NCI-H526 (cell line): ENCODE data around the gene TFEC.
"Not testable (repeated sequence)": the region's sequence is repeated elsewhere in the genome, so short reads cannot be mapped to it uniquely, and the experiment has no call there.

ENCODE experiments used
- DNase-seq, 2 experiments: peaks; one replicate each; lab custom pipeline; 2025; lab: John Stamatoyannopoulos, UW

The TFEC gene

DNA sequence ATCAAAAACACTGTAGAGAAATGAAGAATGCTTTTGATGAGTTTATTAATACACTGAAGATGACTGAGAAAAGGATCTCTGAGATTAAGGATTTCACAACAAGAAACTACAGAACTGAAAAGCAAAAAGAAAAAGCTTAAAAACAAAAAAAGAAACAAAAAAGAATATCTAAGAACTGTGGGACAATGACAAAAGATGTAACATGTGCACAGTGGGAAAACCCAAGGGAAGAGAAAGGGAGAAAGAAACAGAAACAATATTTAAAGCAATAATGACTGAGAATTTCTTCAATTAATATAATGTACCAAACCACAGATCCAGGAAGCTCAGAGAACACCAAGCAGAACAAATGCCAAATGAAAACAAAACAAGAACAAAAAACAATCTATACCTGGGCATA lies 42.2 kb downstream of the TFEC start:
- DNase-seq: no peak

DNA sequence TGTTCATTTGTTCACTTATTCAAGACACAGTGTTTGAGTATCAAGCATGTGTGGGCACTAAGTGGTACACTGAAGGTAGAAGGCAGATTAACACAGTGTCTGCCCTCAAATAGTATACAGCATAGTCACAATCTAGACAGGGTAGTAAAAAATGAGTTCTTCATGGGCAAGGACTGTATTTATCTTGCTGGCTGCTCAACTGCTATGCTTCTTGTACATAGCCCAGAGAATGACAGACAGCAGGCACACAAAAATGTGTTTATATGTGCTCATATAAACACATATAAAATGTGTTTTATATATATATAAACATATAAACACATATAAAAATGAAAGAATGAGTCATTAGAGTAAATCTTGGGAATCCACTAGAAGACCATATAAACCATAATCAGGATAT lies 43.1 kb downstream of the TFEC start:
- no peak for DNase-seq

DNA sequence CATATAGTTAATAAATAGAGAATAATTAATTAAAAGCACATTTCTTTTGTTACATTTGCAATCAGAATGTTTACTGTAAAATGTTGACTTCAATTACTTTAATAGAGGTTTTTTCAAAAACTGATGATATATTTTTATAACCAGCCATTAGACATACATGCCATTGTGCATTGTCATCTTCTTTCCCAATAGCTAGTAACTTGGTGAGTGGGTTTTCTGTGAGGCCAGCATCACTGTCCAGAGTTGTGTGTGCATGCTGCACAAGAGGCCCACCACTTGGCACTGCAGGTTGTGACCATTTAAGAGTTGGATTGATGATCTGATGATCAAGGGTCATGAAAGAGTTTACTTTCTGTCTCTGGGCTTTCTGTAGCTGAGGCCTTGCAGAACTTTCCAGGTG lies 46.5 kb downstream of the TFEC start:
- DNase-seq: no peak

DNA sequence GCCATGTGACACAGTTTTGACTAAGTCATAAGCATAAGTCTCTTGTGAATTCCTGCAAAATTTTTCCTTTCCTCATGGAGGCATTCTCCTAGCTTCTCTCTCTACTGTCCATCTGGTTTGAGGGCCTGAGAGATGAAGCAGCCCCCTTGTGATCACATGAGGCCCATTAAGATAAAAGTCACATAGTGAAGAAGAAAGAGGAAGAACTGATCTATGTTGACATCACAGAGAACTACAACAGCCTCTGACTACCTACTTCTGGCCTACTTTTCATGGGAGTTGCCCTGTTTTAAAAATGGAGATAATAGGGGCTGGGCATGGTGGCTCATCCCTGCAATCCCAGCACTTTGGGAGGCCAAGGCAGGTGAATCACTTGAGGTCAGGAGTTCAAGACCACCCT lies 50.4 kb downstream of the TFEC start:
- DNase-seq: no peak

DNA sequence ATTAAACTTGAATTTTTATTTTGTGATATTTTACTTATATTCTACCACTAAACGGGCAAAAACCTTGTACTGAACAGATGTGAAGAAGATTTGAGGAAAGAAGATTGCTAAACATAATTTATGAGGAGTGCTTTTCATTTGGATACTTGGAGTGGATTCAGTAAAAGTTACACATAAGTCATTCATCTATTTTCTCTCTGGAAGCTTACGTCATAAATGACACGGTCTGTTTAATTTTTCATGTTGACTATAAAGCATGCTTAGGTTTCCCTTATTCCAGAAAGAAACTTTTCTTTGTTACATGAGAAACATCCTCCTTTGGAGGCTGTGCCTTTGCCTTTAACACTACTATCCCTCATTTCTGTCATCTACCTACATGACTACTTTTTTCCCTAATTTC lies 53.9 kb downstream of the TFEC start:
- DNase-seq: no peak

DNA sequence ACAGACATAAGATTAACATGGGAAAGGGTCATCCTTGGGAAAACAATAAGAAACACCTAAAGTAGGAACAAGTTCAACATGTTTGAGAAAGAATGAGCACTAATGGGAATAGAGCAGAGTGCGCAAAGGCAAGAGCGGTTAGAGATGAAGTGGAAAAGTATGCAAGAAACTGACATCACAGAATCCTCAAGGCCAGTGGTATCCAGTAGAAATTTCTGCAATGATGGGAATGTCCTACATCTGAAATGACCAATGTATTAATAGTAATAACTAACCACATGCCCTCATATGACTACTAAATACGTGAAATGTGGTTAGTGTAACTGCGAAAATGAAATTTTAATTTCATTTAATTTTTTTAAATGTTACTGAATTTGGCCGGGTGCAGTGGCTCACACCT lies 54.8 kb downstream of the TFEC start:
- DNase-seq: no peak

DNA sequence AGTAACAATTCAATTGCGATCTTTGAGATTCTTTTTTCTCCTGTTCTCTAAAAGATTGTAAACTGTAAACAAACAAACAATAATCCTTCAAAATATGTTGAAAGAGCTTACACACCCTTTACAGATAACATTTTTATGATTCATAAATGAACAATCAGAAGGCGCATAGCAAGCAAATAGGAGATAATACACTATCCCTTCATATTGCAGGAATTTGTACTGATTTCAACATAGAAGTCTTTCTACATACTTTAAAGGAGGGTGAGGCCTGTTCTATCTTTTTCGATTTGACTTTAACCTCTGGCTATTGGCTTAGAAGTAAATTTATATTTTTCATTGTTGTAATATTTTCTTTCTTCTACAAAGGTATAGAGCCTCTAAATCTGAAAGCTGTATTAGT lies 57.2 kb downstream of the TFEC start:
- DNase-seq: no peak

DNA sequence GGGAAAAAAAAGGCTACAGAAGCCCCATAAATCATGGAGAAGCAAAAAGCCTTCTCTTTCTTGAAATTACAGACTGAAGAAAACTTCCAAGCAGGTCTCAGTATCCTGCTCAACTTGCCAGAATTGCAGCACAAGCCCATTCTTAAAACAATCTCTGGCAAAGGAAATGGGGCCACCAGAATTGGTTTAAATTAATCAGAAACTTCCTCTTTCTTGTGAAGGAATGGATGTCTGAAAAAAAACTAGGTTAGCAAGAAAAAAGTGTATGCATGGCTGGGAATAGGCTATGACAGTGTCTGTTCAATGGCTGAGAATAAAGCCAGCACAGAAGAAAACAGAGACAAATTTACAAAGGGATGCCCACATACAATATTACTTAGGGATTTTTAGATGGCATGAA lies 59.1 kb downstream of the TFEC start:
- no peak for DNase-seq

DNA sequence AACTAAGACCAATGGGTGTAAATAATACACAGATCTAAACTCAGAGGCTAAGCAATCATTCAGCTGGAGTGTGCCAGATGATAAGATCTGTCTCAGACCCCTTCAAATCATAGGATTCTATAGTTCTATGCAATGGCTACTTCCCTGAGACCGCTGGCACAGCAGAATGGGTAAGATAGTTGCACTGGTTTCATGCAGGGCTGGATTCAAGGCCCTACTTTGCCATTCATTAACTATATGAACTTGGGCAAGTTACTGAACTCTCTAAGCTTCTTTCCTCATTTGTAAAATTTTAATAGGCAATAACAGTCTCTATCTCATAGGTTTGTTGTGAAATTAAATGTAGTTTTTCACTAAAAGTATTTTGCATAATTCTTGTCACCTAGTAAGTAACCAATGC lies 62.0 kb downstream of the TFEC start:
- no peak for DNase-seq

DNA sequence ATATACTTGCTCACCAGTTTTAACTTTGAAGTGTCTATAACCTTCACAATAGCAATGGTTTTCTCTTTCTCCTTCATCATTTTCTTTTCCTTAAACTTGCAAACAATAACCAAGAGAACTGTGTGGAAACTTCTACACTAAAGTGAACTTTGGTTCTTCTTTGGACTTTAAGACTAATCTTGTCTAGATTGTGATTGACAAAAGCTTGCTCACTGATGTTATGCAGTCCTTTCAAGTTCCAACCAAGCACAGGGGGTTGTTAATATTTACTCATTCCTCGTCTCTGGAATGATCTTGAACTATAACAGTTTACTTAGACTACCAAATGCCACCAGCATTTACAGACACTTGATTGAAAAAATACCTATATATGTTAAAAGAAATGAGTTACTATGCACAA lies 62.4 kb downstream of the TFEC start:
- no peak for DNase-seq

DNA sequence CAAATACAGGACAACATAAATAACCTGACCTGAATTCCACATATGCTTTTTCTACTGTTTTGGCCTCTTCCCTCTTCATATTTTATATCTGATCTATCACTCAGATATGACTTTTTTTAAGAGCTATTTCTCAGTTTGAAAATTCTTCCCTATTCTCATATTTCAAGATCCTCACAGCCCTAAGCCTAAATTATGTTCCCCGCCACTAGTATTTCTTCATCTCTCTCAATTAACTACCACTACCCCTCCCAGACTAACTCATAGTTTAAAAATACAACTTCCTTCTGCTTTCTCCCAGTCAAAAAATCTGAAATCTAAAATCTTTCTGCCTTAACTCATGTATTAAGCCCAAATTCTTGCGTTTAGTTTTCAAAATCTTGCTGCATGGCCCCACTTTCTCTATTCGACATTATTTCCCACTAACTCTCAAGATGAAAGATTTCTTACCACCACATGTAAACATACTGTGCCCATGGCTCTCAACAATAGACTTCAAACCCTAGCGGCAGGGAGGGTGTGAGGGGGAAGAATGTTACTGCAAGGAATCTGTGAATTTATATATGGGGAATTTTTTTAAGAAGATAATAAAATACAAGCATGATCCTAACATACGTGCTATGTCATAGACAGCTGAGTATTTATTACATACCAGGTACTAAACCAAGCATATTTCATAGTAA lies 64.6 kb downstream of the TFEC start:
- no peak for DNase-seq

DNA sequence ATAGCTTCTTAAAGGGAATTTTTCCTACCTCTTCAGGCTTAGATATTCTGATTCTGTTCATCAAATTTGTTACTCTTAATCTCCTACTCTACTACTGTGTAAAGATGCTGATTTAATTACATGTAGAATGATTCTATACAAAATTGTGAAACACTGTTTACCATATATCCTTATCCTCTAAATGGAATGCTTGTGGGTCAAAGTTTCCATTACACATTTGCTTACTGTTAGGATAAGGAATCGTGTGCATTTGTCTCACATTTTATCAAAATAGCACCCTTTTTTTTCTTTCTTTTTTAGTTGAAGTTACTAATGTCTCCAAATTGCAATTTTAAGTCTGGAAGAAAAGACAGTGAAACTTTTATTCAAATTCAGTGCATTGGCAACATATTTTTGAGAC lies 65.3 kb downstream of the TFEC start:
- no peak for DNase-seq

DNA sequence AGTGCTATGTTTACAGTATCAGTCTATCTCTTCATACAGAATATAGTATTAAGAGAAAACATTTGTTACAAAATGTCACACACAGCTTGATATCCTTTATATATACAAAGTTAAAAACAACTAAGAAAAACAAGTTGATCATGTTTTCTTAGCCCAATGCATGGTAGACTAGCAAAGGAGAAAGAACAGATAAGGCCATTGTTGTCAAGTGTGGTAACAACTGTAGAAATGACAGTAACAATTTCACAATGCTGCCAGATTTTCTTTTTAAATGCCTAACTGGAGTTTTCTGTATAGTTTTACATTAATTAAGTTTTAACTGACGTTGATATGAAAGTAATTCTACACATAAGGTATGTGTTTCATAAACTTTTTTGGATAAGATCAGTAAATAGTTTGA lies 65.8 kb downstream of the TFEC start:
- no peak for DNase-seq

DNA sequence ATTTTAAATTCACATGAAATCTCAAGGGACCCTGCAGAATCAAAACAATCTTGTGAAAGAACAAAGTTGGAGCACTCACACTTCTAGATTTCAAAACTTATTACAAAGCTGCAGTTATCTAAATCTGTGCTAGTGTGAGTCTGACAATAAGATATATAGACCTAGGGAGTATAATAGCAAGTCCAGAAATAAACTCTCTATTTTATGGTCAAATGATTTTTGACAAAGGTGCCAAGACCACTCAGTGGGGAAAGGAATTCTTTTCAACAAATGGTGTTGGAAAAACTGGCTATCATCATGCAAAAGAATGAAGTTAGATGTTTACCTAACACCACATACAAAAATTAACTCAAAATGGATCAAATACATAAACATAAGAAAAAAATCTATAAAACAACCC lies 68.2 kb downstream of the TFEC start:
- DNase-seq: no peak

DNA sequence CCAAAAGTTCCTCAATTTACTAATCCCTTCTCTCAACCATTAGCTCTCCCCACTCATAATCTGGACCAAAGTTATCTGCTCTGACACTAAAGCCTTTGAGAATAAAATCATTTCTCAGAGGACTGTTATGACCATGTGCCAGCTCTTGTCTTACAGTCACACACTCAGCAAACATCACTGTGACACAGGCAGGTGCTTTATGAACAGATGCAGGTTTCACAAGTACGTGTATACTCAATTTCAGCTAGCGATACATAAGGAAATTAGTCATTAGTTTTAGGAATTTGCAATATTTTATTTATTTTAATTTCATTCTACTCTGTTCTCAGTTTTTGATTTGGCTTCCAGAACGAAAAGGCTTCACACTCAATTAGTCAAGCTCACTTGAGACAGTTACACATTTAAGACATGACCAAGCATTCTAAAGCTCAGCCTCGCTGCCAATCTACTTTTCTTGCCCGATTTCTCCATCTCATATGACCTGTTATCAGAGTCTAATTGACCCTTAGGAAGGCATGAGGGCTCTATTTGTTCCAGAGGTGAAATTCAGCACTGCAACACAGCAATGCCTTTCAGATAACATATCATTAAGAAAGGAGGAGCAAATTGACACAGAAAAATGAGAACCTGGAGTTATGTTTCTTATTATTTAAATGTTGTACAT lies 76.8 kb downstream of the TFEC start:
- DNase-seq: no peak

DNA sequence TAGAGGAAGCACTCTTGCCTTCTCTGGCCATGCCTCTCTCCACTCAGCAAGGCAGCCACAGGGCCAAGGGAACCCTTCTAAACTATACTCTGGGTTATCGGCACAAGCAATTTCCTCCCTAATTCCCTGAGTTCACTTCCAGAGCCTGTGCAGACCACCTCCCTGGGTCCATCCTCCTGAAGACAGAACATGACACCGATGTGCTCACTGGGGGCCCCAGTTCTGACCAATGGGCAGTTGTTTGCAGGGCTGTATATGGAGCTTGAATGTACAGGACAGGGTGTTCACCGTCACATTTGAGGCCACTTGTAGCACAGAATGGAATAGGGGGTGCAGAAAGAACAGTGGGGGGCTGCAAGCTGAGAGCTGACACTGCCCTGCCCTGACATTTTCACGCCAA lies 77.7 kb downstream of the TFEC start:
- DNase-seq: no peak

DNA sequence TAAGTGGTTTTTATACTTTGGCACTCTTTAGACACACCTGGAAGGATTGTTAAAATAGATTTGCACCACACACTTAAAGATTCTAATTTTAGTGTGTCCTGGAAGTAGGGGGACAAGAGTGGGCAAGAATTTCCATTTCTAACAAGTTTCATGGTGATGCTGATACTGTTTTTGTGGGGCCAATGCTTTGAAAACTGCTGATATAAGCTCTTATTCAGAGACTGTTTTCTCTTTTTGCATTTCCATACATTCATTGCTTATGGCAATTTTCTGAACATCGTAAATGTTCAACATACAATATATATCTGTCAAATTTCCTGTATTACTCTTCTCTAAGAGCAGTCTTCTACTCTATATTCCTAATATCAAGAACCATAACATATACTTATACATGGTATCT lies 79.0 kb downstream of the TFEC start:
- no peak for DNase-seq

DNA sequence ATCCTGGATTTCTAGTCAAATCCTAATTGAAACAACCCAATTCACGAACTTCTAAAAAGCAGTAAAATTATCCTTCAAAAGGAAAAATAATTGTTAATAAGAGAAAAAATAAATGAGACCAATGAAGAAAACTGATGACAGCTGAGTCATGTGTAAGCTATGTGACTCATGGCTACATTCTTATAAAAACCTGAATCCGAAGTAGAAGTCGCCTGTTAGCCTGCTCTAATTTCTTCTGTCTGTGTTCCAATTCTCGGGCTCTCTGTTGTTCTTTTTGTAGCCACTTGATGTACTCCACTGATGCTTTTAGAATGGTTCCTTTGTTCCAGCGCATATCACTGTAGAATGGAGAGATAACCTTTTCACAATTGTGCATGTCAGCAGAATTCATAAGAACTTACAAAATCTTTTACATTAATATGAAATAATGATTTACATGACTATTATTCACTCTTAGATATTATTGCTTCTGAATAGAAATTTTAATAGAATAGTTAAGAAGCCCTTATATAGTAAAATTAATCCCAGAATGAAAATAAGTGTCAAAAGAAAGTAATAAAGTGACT lies 88.8 kb downstream of the TFEC start:
- DNase-seq: no peak

DNA sequence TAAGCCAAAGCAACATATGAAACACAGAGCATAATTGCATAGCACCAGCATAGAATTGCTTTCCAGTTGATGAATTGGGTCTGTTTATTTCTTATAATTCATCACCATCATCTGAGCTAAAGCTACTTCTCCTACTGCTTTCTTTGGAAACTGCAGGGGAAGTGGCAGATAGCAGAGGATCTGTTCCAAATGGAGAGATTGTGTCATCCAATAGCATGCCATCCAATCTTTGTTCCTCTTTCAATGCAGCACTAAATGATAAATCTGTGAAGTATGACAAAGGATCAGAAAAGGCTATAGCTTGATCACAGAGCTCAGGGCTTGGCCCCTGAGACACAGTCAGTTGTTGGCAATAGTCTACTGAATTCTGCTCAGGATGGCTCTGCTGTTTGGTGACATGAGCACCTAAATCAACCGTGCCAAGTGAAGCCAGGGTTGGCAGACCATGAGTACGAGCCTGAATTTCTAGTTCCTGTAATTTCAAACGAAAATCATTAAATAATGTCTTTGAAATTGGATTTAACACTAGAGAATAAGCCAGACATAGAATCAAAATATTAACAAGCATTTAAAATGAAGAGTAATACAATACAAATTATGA lies 90.0 kb downstream of the TFEC start:
- DNase-seq: no peak

DNA sequence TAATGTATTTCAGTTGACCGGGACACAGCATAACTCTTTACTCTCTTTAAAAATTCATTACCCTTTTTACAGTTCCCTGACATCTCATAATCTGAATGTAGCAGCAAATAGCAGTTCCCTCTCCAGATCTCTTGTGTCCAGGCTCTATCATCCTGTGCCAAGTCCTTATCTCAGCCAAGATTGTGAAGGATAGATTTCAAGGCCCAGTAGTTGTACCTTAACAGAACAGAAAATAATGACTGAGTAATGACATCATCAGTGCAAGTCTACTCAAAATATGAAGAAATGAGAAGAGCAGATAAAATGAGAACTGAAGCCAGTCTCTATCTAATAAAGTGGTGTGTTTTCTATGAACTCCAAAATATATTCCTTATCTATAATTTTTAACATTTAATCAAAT lies 92.6 kb downstream of the TFEC start:
- DNase-seq: no peak

DNA sequence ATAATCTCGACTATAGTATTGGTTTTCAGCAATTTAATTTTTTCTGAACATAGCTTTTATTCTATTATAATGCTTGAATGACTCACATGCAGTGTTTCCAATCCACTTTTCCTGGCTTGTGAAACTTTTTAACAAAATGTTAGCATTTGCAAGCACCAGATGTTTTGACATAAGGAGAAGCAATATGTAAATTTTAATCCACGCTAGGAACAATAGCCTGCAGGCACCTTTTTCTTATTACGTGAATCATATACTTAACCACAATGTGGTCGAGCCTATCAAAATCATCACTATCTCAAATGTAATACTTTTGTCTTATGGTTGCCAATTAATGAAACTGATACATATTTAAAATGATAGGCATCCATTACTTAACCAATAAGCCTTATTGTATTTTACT lies 97.1 kb downstream of the TFEC start:
- no peak for DNase-seq

DNA sequence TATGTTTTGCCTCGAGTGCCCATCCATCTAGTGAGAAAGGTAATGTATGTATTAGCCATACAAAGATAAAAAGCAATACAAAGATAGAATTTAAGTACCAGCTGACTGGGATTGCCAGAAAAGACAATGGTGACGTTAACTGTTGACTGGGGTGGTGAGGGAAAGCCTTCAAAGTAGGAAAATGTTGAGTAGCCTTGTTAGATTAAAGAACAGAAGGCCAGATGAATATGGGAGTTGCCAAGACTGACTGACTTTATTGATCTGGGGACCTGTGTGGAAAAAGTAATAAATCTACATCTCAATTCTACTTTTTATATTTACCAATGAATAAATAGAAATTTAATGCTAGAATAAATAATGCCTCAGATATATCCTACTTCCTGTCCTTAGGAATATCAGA lies 97.7 kb downstream of the TFEC start:
- DNase-seq: no peak

DNA sequence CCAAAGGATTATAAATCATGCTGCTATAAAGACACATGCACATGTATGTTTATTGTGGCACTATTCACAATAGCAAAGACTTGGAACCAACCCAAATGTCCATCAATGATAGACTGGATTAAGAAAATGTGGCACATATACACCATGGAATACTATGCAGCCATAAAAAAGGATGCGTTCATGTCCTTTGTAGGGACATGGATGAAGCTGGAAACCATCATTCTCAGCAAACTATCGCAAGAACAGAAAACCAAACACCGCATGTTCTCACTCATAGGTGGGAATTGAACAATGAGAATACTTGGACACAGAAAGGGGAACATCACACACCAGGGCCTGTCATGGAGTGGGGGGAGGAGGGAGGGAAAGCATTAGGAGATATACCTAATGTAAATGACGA lies 100.4 kb downstream of the TFEC start:
- not testable (repeated sequence) for DNase-seq

DNA sequence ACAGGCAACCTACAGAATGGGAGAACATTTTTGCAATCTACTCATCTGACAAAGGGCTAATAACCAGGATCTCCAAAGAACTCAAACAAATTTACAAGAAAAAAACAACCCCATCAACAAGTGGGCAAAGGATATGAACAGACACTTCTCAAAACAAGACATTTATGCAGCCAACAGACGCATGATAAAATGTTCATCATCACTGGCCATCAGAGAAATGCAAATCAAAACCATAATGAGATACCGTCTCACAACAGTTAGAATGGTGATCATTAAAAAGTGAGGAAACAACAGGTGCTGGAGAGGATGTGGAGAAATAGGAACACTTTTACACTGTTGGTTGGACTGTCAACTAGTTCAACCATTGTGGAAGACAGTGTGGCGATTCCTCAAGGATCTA lies 100.8 kb downstream of the TFEC start:
- DNase-seq: not testable (repeated sequence)
